Epithelial cell of esophagus (primary cell): ENCODE results near the gene CLEC6A.

Experiments
- DNase-seq: peaks from one replicate; pipeline ENCODE4 v3.0.0; 2010; ENCODE audit warnings: low read depth
- H3K4me3 ChIP-seq: 2 replicates; pipeline ENCODE4 v1.5.1; 2011; ENCODE audit warnings: mild to moderate bottlenecking, low read length, control low read depth
- CTCF ChIP-seq: IDR thresholded peaks from 2 replicates; pipeline ENCODE4 v1.5.1; 2011; ENCODE audit warnings: low read depth, mild to moderate bottlenecking, low read length, control low read depth, inconsistent platforms; ENCODE audit not compliant: insufficient read depth; ENCODE audit errors: missing control alignments

The CLEC6A gene

GRCh38 chr12:8517971-8518370 is 62.2 kb downstream of the CLEC6A start:
- no peak for DNase-seq
- H3K4me3 ChIP-seq, result no peak overlapping the region

GRCh38 chr12:8519171-8519570 is 63.4 kb downstream of the CLEC6A start:
- TF ChIP-seq CTCF, result no peak
- no peak for DNase-seq
- no peak overlapping the region for H3K4me3 ChIP-seq

More at GRCh38 chr12:8517971-8518370, 62.2 kb downstream of the CLEC6A start:
- TF ChIP-seq CTCF, result no peak

GRCh38 chr12:8527250-8528130 is 71.7 kb downstream of the CLEC6A start:
- no peak overlapping the region for H3K4me3 ChIP-seq
- no peak for DNase-seq
- TF ChIP-seq CTCF, result no peak
